ENCODE data around the gene KCTD2. TPM values are rescaled to one million over a fixed set of nuclear protein-coding genes. Genes with fewer than 3 reads are reported as not detected.

The KCTD2 gene
- total and polyA plus RNA-seq, 9 of the 15 experiments (the other 6 are each of a cell fraction or from before 2014, with no cell fraction given): 1.7 to 32.9 (median 15.8) TPM

DNA sequence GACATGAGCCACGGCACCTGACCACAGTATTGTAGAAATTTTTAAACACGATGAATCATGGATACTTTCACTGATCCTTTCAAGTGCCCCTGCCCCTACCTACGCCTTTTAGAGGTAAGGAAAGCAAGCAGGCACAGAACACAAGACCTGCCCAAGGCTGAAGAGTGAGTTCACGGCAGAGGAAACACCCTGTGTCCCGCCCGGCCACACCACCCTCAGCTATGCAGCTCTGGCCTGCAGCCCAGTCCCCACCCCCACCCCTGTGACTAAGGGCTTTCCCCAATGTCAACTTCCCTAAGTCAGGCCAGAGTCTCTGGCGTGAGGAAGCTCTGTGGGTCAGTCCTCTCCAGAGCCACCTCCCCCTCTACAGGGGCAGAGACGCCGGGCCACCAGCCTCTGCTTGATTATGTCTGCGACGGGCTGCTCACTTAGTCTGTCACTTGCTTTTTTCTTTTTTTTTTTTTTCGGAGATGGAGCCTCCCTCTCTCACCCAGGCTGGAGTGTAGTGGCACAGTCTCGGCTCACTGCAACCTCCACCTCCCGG, 49.1 kb downstream of the KCTD2 start (continued):
- TF ChIP-seq, protein P1, sequence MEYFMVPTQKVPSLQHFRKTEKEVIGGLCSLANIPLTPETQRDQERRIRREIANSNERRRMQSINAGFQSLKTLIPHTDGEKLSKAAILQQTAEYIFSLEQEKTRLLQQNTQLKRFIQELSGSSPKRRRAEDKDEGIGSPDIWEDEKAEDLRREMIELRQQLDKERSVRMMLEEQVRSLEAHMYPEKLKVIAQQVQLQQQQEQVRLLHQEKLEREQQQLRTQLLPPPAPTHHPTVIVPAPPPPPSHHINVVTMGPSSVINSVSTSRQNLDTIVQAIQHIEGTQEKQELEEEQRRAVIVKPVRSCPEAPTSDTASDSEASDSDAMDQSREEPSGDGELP (CRISPR knock-in tag; IDR thresholded peaks at IDR 0.05; ENCODE audit: borderline replicate concordance): peak; percentile 65; the same call in 1 of the 2 replicates
- TF ChIP-seq, protein P2, sequence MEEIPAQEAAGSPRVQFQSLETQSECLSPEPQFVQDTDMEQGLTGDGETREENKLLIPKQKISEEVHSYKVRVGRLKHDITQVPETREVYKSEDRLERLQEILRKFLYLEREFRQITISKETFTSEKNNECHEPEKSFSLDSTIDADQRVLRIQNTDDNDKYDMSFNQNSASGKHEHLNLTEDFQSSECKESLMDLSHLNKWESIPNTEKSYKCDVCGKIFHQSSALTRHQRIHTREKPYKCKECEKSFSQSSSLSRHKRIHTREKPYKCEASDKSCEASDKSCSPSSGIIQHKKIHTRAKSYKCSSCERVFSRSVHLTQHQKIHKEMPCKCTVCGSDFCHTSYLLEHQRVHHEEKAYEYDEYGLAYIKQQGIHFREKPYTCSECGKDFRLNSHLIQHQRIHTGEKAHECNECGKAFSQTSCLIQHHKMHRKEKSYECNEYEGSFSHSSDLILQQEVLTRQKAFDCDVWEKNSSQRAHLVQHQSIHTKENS (CRISPR knock-in tag; IDR thresholded peaks at IDR 0.05): no peak
- TF ChIP-seq ZNF668 (CRISPR knock-in tag; IDR thresholded peaks at IDR 0.05) (no peak), BRD9 (IDR thresholded peaks at IDR 0.05; ENCODE audit: low read depth, partially characterized antibody) (no peak), NONO (IDR thresholded peaks at IDR 0.05; ENCODE audit: low read depth in 2 of 2, low read length in 1 of 2) (no peak), ZNF707 (CRISPR knock-in tag; conservative IDR thresholded peaks at IDR 0.05) (no peak)
- TF ChIP-seq, protein P3, sequence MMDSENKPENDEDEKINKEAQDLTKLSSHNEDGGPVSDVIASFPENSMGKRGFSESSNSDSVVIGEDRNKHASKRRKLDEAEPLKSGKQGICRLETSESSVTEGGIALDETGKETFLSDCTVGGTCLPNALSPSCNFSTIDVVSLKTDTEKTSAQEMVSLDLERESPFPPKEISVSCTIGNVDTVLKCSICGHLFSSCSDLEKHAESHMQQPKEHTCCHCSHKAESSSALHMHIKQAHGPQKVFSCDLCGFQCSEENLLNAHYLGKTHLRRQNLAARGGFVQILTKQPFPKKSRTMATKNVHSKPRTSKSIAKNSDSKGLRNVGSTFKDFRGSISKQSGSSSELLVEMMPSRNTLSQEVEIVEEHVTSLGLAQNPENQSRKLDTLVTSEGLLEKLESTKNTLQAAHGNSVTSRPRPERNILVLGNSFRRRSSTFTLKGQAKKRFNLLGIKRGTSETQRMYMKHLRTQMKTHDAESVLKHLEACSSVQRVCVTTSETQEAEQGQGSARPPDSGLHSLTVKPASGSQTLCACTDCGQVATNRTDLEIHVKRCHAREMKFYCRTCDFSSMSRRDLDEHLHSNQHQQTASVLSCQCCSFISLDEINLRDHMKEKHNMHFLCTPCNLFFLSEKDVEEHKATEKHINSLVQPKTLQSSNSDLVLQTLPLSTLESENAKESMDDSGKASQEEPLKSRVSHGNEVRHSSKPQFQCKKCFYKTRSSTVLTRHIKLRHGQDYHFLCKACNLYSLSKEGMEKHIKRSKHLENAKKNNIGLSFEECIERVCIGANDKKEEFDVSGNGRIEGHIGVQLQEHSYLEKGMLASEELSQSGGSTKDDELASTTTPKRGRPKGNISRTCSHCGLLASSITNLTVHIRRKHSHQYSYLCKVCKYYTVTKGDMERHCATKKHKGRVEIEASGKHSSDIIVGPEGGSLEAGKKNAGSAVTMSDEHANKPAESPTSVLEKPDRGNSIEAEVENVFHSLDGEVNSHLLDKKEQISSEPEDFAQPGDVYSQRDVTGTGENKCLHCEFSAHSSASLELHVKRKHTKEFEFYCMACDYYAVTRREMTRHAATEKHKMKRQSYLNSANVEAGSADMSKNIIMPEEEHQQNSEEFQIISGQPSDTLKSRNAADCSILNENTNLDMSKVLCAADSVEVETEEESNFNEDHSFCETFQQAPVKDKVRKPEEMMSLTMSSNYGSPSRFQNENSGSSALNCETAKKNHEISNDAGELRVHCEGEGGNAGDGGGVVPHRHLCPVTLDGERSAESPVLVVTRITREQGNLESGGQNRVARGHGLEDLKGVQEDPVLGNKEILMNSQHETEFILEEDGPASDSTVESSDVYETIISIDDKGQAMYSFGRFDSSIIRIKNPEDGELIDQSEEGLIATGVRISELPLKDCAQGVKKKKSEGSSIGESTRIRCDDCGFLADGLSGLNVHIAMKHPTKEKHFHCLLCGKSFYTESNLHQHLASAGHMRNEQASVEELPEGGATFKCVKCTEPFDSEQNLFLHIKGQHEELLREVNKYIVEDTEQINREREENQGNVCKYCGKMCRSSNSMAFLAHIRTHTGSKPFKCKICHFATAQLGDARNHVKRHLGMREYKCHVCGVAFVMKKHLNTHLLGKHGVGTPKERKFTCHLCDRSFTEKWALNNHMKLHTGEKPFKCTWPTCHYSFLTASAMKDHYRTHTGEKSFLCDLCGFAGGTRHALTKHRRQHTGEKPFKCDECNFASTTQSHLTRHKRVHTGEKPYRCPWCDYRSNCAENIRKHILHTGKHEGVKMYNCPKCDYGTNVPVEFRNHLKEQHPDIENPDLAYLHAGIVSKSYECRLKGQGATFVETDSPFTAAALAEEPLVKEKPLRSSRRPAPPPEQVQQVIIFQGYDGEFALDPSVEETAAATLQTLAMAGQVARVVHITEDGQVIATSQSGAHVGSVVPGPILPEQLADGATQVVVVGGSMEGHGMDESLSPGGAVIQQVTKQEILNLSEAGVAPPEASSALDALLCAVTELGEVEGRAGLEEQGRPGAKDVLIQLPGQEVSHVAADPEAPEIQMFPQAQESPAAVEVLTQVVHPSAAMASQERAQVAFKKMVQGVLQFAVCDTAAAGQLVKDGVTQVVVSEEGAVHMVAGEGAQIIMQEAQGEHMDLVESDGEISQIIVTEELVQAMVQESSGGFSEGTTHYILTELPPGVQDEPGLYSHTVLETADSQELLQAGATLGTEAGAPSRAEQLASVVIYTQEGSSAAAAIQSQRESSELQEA (IDR thresholded peaks at IDR 0.05; ENCODE audit: low read depth): peak; percentile 67
- TF ChIP-seq, protein P4, sequence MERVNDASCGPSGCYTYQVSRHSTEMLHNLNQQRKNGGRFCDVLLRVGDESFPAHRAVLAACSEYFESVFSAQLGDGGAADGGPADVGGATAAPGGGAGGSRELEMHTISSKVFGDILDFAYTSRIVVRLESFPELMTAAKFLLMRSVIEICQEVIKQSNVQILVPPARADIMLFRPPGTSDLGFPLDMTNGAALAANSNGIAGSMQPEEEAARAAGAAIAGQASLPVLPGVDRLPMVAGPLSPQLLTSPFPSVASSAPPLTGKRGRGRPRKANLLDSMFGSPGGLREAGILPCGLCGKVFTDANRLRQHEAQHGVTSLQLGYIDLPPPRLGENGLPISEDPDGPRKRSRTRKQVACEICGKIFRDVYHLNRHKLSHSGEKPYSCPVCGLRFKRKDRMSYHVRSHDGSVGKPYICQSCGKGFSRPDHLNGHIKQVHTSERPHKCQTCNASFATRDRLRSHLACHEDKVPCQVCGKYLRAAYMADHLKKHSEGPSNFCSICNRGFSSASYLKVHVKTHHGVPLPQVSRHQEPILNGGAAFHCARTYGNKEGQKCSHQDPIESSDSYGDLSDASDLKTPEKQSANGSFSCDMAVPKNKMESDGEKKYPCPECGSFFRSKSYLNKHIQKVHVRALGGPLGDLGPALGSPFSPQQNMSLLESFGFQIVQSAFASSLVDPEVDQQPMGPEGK (CRISPR knock-in tag; IDR thresholded peaks at IDR 0.05; ENCODE audit: borderline replicate concordance): no peak
- TF ChIP-seq, protein P5, sequence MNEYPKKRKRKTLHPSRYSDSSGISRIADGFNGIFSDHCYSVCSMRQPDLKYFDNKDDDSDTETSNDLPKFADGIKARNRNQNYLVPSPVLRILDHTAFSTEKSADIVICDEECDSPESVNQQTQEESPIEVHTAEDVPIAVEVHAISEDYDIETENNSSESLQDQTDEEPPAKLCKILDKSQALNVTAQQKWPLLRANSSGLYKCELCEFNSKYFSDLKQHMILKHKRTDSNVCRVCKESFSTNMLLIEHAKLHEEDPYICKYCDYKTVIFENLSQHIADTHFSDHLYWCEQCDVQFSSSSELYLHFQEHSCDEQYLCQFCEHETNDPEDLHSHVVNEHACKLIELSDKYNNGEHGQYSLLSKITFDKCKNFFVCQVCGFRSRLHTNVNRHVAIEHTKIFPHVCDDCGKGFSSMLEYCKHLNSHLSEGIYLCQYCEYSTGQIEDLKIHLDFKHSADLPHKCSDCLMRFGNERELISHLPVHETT (CRISPR knock-in tag; conservative IDR thresholded peaks at IDR 0.05 in 1 of 2, IDR thresholded peaks at IDR 0.05 in 1 of 2): no peak
- TF ChIP-seq, protein P6, sequence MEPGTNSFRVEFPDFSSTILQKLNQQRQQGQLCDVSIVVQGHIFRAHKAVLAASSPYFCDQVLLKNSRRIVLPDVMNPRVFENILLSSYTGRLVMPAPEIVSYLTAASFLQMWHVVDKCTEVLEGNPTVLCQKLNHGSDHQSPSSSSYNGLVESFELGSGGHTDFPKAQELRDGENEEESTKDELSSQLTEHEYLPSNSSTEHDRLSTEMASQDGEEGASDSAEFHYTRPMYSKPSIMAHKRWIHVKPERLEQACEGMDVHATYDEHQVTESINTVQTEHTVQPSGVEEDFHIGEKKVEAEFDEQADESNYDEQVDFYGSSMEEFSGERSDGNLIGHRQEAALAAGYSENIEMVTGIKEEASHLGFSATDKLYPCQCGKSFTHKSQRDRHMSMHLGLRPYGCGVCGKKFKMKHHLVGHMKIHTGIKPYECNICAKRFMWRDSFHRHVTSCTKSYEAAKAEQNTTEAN (CRISPR knock-in tag; IDR thresholded peaks at IDR 0.05): no peak
